Aorta (tissue), 5 donors: ENCODE results near the gene EFHC1. TPM values are rescaled to one million over a fixed set of nuclear protein-coding genes. Genes with fewer than 3 reads are reported as not detected.
A peak's percentile ranks its signal among the peaks of the same experiment; 100 is the strongest.

Source experiments
- ATAC-seq: fragments of 200-7000 bp; cut with Tn5 transposase; one replicate; pipeline ENCODE4 v1.9.1; 2022; ENCODE audit warnings: moderate library complexity; ENCODE audit not compliant: low FRiP score
- DNase-seq, 2 donors: peaks; one replicate each; pipeline ENCODE4 v3.0.0-alpha.2; 2020
- H3K27ac ChIP-seq, 2 donors: one replicate each; pipeline ENCODE4 v1.5.1; 2013; ENCODE audit warnings: low read length in 2 of 2, mild to moderate bottlenecking in 2 of 2, moderate library complexity in 2 of 2, control low read depth in 1 of 2, inconsistent platforms in 1 of 2, low read depth in 1 of 2
- H3K27me3 ChIP-seq, 2 donors: one replicate each; pipeline ENCODE4 v1.6.1; 2013; ENCODE audit warnings: control low read depth in 1 of 2, low read length in 1 of 2, mild to moderate bottlenecking in 1 of 2, moderate library complexity in 1 of 2; ENCODE audit not compliant: insufficient read depth in 2 of 2, control insufficient read depth in 1 of 2
- H3K36me3 ChIP-seq, 2 donors: one replicate each; pipeline ENCODE4 v1.6.1; 2013; ENCODE audit warnings: control low read depth in 1 of 2, low read length in 1 of 2, mild to moderate bottlenecking in 1 of 2; ENCODE audit not compliant: insufficient read depth in 2 of 2, control insufficient read depth in 1 of 2
- H3K4me1 ChIP-seq, 2 donors: one replicate each; pipeline ENCODE4 v1.6.1; 2013; ENCODE audit warnings: low read length in 2 of 2, control low read depth in 1 of 2, mild to moderate bottlenecking in 1 of 2, moderate library complexity in 1 of 2; ENCODE audit not compliant: insufficient read depth in 2 of 2, control insufficient read depth in 1 of 2
- H3K4me3 ChIP-seq, 2 donors: one replicate each; pipeline ENCODE4 v1.5.1; 2013; ENCODE audit warnings: low read length in 2 of 2, control low read depth in 1 of 2, mild to moderate bottlenecking in 1 of 2
- H3K9me3 ChIP-seq: one replicate; pipeline ENCODE4 v1.6.1; 2013; ENCODE audit warnings: mild to moderate bottlenecking, low read length; ENCODE audit not compliant: control insufficient read depth
- WGBS, 2 donors: extraction: QIAGEN DNeasy Blood & Tissue Kit; methylation state at CpG; one replicate each; pipeline ENCODE4 v1.1.7; 2013; 5-methylcytosine and 5-hydroxymethylcytosine counted together
- intact Hi-C, 2 donors: fragments of 100-400 bp; cut with DNase I; formaldehyde crosslinking; loops; one replicate each; pipeline versions ENCODE4 v1.14.2 to v1.15.0; 2022
- polyA plus RNA-seq, 2 donors: library from polyadenylated mRNA; stranded (reverse); fragments of 200-250 nt; gene quantifications; one replicate each; pipeline ENCODE4 v1.2.3, GENCODE V29; 2013
- total RNA-seq, 2 donors: library from RNA; stranded (reverse); fragmentation: NEBNext Ultra II Directional; extraction: Animal tissue kit (Norgen Biotek cat#: 25700); gene quantifications; one replicate each; pipeline ENCODE4 v1.2.1, GENCODE V29; 2021
- donor health status: healthy with polysubstance abuse.
- donor health status: Bipolar disorder and iron deficiency.
- donor health status: DM: no; HTN: no; CAD: no.
- donor health status: DM: no; HTN: no; CAD: no.
- donor health status: DM: yes; HTN: yes; CAD: no.

The EFHC1 gene
- total and polyA plus RNA-seq, 4 donors, result 3.0 to 51.5 (median 21.1) TPM

GRCh38 chr6:52491203-52492069 lies 71.3 kb downstream of the EFHC1 start:
- no peaks in the 10 kb centered on the region for H3K4me1 ChIP-seq
- 84 to 85% methylated on average over 14 of the region's 14 CpGs for WGBS, 2 donors
- H3K9me3 ChIP-seq, result no peaks in the 10 kb centered on the region
- no peaks in the 10 kb centered on the region for H3K27me3 ChIP-seq
- no peak overlapping the region for H3K4me3 ChIP-seq
- H3K27ac ChIP-seq, result no peak overlapping the region
- H3K36me3 ChIP-seq, result no peaks in the 10 kb centered on the region
- DNase-seq (no peak), ATAC-seq (no peak)
- intact Hi-C loops, result loop anchor here in 1 of 2 donors (10.0 kb wide), 1 partner anchor 173 kb away; no protein-coding TSS in a partner anchor

- H3K27me3 ChIP-seq, result no peaks in the 10 kb centered on the region
- peaks cover 6% of the 10 kb centered on the region in 2 donors for H3K4me1 ChIP-seq
- no peak overlapping the region for H3K4me3 ChIP-seq
- H3K9me3 ChIP-seq, result no peaks in the 10 kb centered on the region
- no peaks in the 10 kb centered on the region for H3K36me3 ChIP-seq
- H3K27ac ChIP-seq, result no peak overlapping the region
- DNase-seq (no peak), ATAC-seq (no peak)
- intact Hi-C loops, result loop anchor here in 1 of 2 donors (10.0 kb wide), 1 partner anchor 171 kb away; no protein-coding TSS in a partner anchor
- 53 to 58% methylated on average over 3 of the region's 3 CpGs for WGBS, 2 donors
These were observed 73.5 kb downstream of the EFHC1 start for GRCh38 chr6:52493669-52494068.

- ATAC-seq (no peak), DNase-seq (no peak)
- 97% methylated on average over 7 of the region's 7 CpGs for WGBS, 2 donors
- Histone ChIP-seq H3K4me1 (peaks cover 6 to 8% of the 10 kb centered on the region in 2 donors), H3K27me3 (no peaks in the 10 kb centered on the region), H3K36me3 (no peaks in the 10 kb centered on the region), H3K4me3 (no peak overlapping the region), H3K27ac (no peak overlapping the region), H3K9me3 (no peaks in the 10 kb centered on the region)
- intact Hi-C loops, result loop anchor here in 1 of 2 donors (5.0 to 10.0 kb wide), 2 partner anchors 72 to 170 kb away; partner anchors contain the start of gene EFHC1
These were observed 74.3 kb downstream of the EFHC1 start for GRCh38 chr6:52494298-52495072.

- 67 to 68% methylated on average over 3 of the region's 3 CpGs for WGBS, 2 donors
- no peak overlapping the region for H3K27ac ChIP-seq
These were observed 75.8 kb downstream of the EFHC1 start for GRCh38 chr6:52495922-52496321.

GRCh38 chr6:52496631-52497030 lies 76.5 kb downstream of the EFHC1 start:
- H3K27ac ChIP-seq, result no peak overlapping the region
- DNase-seq, result no peak
- intact Hi-C loops, result loop anchor here in 1 of 2 donors (5.0 to 10.0 kb wide), 2 partner anchors 74 to 168 kb away; partner anchors contain the start of gene EFHC1
- no peaks in the 10 kb centered on the region for H3K27me3 ChIP-seq
- no peak for ATAC-seq
- peaks cover 6 to 12% of the 10 kb centered on the region in 2 donors for H3K4me1 ChIP-seq
- H3K9me3 ChIP-seq, result no peaks in the 10 kb centered on the region
- no peak overlapping the region for H3K4me3 ChIP-seq
- WGBS, 2 donors, result 80 to 93% methylated on average over 2 of the region's 2 CpGs
- H3K36me3 ChIP-seq, result no peaks in the 10 kb centered on the region

More at GRCh38 chr6:52495922-52496321, 75.8 kb downstream of the EFHC1 start:
- no peaks in the 10 kb centered on the region for H3K27me3 ChIP-seq
- intact Hi-C loops, result loop anchor here in 1 of 2 donors (5.0 to 10.0 kb wide), 2 partner anchors 74 to 169 kb away; partner anchors contain the start of gene EFHC1
- peaks cover 6 to 12% of the 10 kb centered on the region in 2 donors for H3K4me1 ChIP-seq
- no peaks in the 10 kb centered on the region for H3K9me3 ChIP-seq
- DNase-seq (no peak), ATAC-seq (no peak)
- no peaks in the 10 kb centered on the region for H3K36me3 ChIP-seq
- no peak overlapping the region for H3K4me3 ChIP-seq

GRCh38 chr6:52497652-52498408 lies 77.7 kb downstream of the EFHC1 start:
- Histone ChIP-seq H3K27ac (peak overlapping the region; percentile 75 to 79), H3K9me3 (no peaks in the 10 kb centered on the region), H3K4me1 (peaks cover 6 to 12% of the 10 kb centered on the region in 2 donors), H3K36me3 (no peaks in the 10 kb centered on the region), H3K4me3 (no peak overlapping the region), H3K27me3 (no peaks in the 10 kb centered on the region)
- DNase-seq (no peak), ATAC-seq (no peak)
- WGBS, 2 donors, result 55 to 58% methylated on average over 14 of the region's 14 CpGs
- intact Hi-C loops, result loop anchor here in 1 of 2 donors (5.0 to 10.0 kb wide), 2 partner anchors 76 to 167 kb away; partner anchors contain the start of gene EFHC1

- ATAC-seq, result no peak
- no peak for DNase-seq
- H3K27me3 ChIP-seq, result no peaks in the 10 kb centered on the region
- peaks cover 6 to 12% of the 10 kb centered on the region in 2 donors for H3K4me1 ChIP-seq
- intact Hi-C loops, result loop anchor here in 1 of 2 donors (5.0 to 10.0 kb wide), 2 partner anchors 76 to 166 kb away; partner anchors contain the start of gene EFHC1
- 45 to 46% methylated on average over 11 of the region's 11 CpGs for WGBS, 2 donors
- no peaks in the 10 kb centered on the region for H3K36me3 ChIP-seq
- H3K4me3 ChIP-seq, result no peak overlapping the region
- H3K27ac ChIP-seq, result peak overlapping the region; percentile 70 to 79
- no peaks in the 10 kb centered on the region for H3K9me3 ChIP-seq
These were observed 78.4 kb downstream of the EFHC1 start for GRCh38 chr6:52498538-52499017.
